Subcutaneous adipose tissue (tissue), 4 donors: ENCODE results near the gene PLD6. TPM values are rescaled to one million over a fixed set of nuclear protein-coding genes. Genes with fewer than 3 reads are reported as not detected.

Source experiments
- CTCF ChIP-seq: fragments of 450-650 bp; IDR thresholded peaks from one replicate; pipeline ENCODE4 v1.5.1; 2016; ENCODE audit warnings: low read depth, mild to moderate bottlenecking, control low read depth, antibody characterized with exemption, moderate library complexity
- total RNA-seq, 4 donors: library from RNA; depleted of rRNA; stranded (reverse); fragments of >200 nt; gene quantifications; one replicate each; pipeline ENCODE4 v1.1.0, GENCODE V29; 2016

The PLD6 gene
- 10 to 100 TPM in 1 of 4 donors, 1 to 10 TPM in 3; 3.4 to 18.1 (median 3.7) TPM for total RNA-seq

GRCh38 chr17:17206124-17206912 is at the start of gene PLD6:
TSS of gene PLD6 (minus strand) at chr17:17206333. CDS start at chr17:17206286, 47 bp downstream.
- TF ChIP-seq CTCF = no peak

- TF ChIP-seq CTCF = no peak
Measured at GRCh38 chr17:17254036-17254435, 47.9 kb upstream of the PLD6 start.

GRCh38 chr17:17253406-17253805 is 47.3 kb upstream of the PLD6 start:
- TF ChIP-seq CTCF = no peak

GRCh38 chr17:17252149-17252661 is 46.1 kb upstream of the PLD6 start:
- TF ChIP-seq CTCF = no peak

GRCh38 chr17:17246879-17247278 is 40.7 kb upstream of the PLD6 start:
- no peak for TF ChIP-seq CTCF

GRCh38 chr17:17243163-17243562 is 37.0 kb upstream of the PLD6 start:
- TF ChIP-seq CTCF = no peak

GRCh38 chr17:17242246-17242645 is 36.1 kb upstream of the PLD6 start:
- no peak for TF ChIP-seq CTCF
